ENCODE results near the gene MEIS2. TPM values are rescaled to one million over a fixed set of nuclear protein-coding genes. Genes with fewer than 3 reads are reported as not detected.

MEIS2 gene
- total and polyA plus RNA-seq, 8 donors, result 3.9 to 77.7 (median 25.9) TPM

GRCh38 chr15:36879568-36880222 lies 220.7 kb downstream of the MEIS2 start:
- no peaks in the 10 kb centered on the region for H3K36me3 ChIP-seq
- DNase-seq, result no peak
- H3K9me3 ChIP-seq, result no peaks in the 10 kb centered on the region
- intact Hi-C loops (cut with DNase I; ENCODE audit: low total_unique reads), result loop anchor here (10.0 kb wide), 2 partner anchors 225 to 255 kb away; partner anchors contain the start of gene MEIS2
- 60 to 72% (median 62%) methylated on average over 25 of the region's 25 CpGs for WGBS, 5 donors
- H3K4me1 ChIP-seq, result peaks cover 6 to 32% (median 23%) of the 10 kb centered on the region in 4 donors
- no peak overlapping the region for H3K27ac ChIP-seq
- no peak overlapping the region for H3K4me3 ChIP-seq
- peaks cover 0 to 74% (median 55%) of the 10 kb centered on the region in 3 donors for H3K27me3 ChIP-seq
- TF ChIP-seq EP300 (IDR thresholded peaks at IDR 0.05) (no peak), POLR2AphosphoS5 (IDR thresholded peaks at IDR 0.05) (no peak), CTCF (IDR thresholded peaks at IDR 0.05) (no peak), POLR2A (IDR thresholded peaks at IDR 0.05) (no peak)

GRCh38 chr15:36878684-36879262 lies 221.6 kb downstream of the MEIS2 start:
- TF ChIP-seq POLR2A (IDR thresholded peaks at IDR 0.05), result no peak
- TF ChIP-seq EP300 (IDR thresholded peaks at IDR 0.05), result no peak
- TF ChIP-seq CTCF (IDR thresholded peaks at IDR 0.05), result no peak
- Histone ChIP-seq H3K36me3 (no peaks in the 10 kb centered on the region), H3K27ac (no peak overlapping the region), H3K4me3 (no peak overlapping the region), H3K4me1 (peaks cover 6 to 27% (median 20%) of the 10 kb centered on the region in 4 donors), H3K27me3 (peaks cover 0 to 65% (median 54%) of the 10 kb centered on the region in 3 donors), H3K9me3 (no peaks in the 10 kb centered on the region)
- DNase-seq, result no peak
- 58 to 67% (median 65%) methylated on average over 12 of the region's 12 CpGs for WGBS, 5 donors
- intact Hi-C loops (cut with DNase I; ENCODE audit: low total_unique reads), result no loop called here

GRCh38 chr15:36877796-36878683 lies 222.3 kb downstream of the MEIS2 start:
- DNase-seq, result peak in 1 of 2 donors; percentile 30
- Histone ChIP-seq H3K4me3 (peak overlapping the region in 1 of 4 donors; percentile 11), H3K27me3 (peaks cover 0 to 58% (median 47%) of the 10 kb centered on the region in 3 donors), H3K27ac (no peak overlapping the region), H3K4me1 (peaks cover 6 to 20% (median 12%) of the 10 kb centered on the region in 4 donors), H3K9me3 (no peaks in the 10 kb centered on the region), H3K36me3 (no peaks in the 10 kb centered on the region)
- 48 to 60% (median 51%) methylated on average over 22 to 38 of the region's 38 CpGs for WGBS, 5 donors
- no peak for TF ChIP-seq EP300 (IDR thresholded peaks at IDR 0.05)
- no peak for TF ChIP-seq POLR2AphosphoS5 (IDR thresholded peaks at IDR 0.05)
- no peak for TF ChIP-seq POLR2A (IDR thresholded peaks at IDR 0.05)
- no peak for TF ChIP-seq CTCF (IDR thresholded peaks at IDR 0.05)
- intact Hi-C loops (cut with DNase I; ENCODE audit: low total_unique reads), result no loop called here

- Histone ChIP-seq H3K4me1 (peaks cover 0 to 13% (median 5%) of the 10 kb centered on the region in 4 donors), H3K4me3 (no peak overlapping the region), H3K9me3 (no peaks in the 10 kb centered on the region), H3K27ac (no peak overlapping the region), H3K27me3 (peaks cover 0 to 50% (median 40%) of the 10 kb centered on the region in 3 donors), H3K36me3 (no peaks in the 10 kb centered on the region)
- intact Hi-C loops (cut with DNase I; ENCODE audit: low total_unique reads), result no loop called here
- DNase-seq, result peak in 1 of 2 donors; percentile 5
- no peak for TF ChIP-seq POLR2AphosphoS5 (IDR thresholded peaks at IDR 0.05)
- TF ChIP-seq EP300 (IDR thresholded peaks at IDR 0.05), result no peak
- TF ChIP-seq POLR2A (IDR thresholded peaks at IDR 0.05), result no peak
- TF ChIP-seq CTCF (IDR thresholded peaks at IDR 0.05), result no peak
- 61 to 75% (median 68%) methylated on average over 8 of the region's 8 CpGs for WGBS, 5 donors
Measured at GRCh38 chr15:36877294-36877693, 223.1 kb downstream of the MEIS2 start.

All from stomach (tissue), 9 donors.